H1 (cell line): Measurements from ENCODE around the gene TMEM54. TPM values are rescaled to one million over a fixed set of nuclear protein-coding genes. Genes with fewer than 3 reads are reported as not detected.
"Not testable (repeated sequence)": the region's sequence is repeated elsewhere in the genome, so short reads cannot be mapped to it uniquely, and the experiment has no call there.

Experiments
- CTCF ChIA-PET: fragments of 300-600 bp; sonication (Branson Sonifier 250); formaldehyde crosslinking; loops from one replicate; lab custom pipeline; 2021; ENCODE audit not compliant: partially characterized antibody; lab: Charles Lee
- POLR2A ChIA-PET: fragments of 300-600 bp; sonication (Branson Sonifier 250); formaldehyde crosslinking; loops from one replicate; lab custom pipeline; 2021; ENCODE audit warnings: inconsistent platforms; ENCODE audit not compliant: partially characterized antibody; lab: Charles Lee
- DNase-seq, 2 experiments: peaks; one replicate each; pipeline versions ENCODE4 v3.0.0 to v3.0.0-alpha.2; 2010 to 2022; ENCODE audit warnings: low spot score in 2 of 2, low read depth in 1 of 2, mixed read lengths in 1 of 2
- FAIRE-seq: peaks from 2 replicates; lab custom pipeline; 2011; peaks lifted over from hg19 to GRCh38; lab: Jason Lieb, UNC
- H2AFZ ChIP-seq: 2 replicates; pipeline ENCODE4 v1.8.1; 2012; ENCODE audit warnings: low read length, inconsistent platforms
- H2AK5ac ChIP-seq: 2 replicates; pipeline ENCODE4 v1.6.1; 2013; ENCODE audit warnings: low read depth, low read length
- H2BK120ac ChIP-seq: replicated peaks from 2 replicates; pipeline ENCODE3; 2013; ENCODE audit warnings: low read depth, low read length, inconsistent platforms
- H2BK12ac ChIP-seq: 2 replicates; pipeline ENCODE4 v1.6.1; 2013; ENCODE audit warnings: low read depth, low read length
- H2BK15ac ChIP-seq: 2 replicates; pipeline ENCODE4 v1.6.1; 2013; ENCODE audit warnings: low read length
- H2BK20ac ChIP-seq: 2 replicates; pipeline ENCODE4 v1.6.1; 2013; ENCODE audit warnings: low read length
- H2BK5ac ChIP-seq: 2 replicates; pipeline ENCODE4 v1.6.1; 2013; ENCODE audit warnings: low read depth, low read length
- H3K14ac ChIP-seq: 2 replicates; pipeline ENCODE4 v1.6.1; 2013; ENCODE audit warnings: inconsistent platforms; ENCODE audit not compliant: insufficient read length
- H3K18ac ChIP-seq: 2 replicates; pipeline ENCODE4 v1.6.1; 2013; ENCODE audit warnings: low read length; ENCODE audit errors: extremely low read depth
- H3K23ac ChIP-seq: 2 replicates; pipeline ENCODE4 v1.6.1; 2013; ENCODE audit warnings: inconsistent platforms; ENCODE audit not compliant: insufficient read length
- H3K23me2 ChIP-seq: 2 replicates; pipeline ENCODE4 v1.6.1; 2013; ENCODE audit warnings: low read depth, low read length
- H3K27ac ChIP-seq: 2 replicates; pipeline ENCODE4 v1.6.1; 2011; ENCODE audit warnings: low read depth, low read length, inconsistent platforms
- H3K27me3 ChIP-seq, 4 experiments: replicated peaks in 1 of 4; 1 replicate in 1 of 4; 2 replicates in 3 of 4; pipeline versions ENCODE4 v1.6.1 to v1.8.1; 2011 to 2013; ENCODE audit warnings: low read length in 3 of 4, mild to moderate bottlenecking in 3 of 4, inconsistent platforms in 2 of 4, mixed read lengths in 2 of 4, moderate library complexity in 1 of 4; ENCODE audit not compliant: control insufficient read depth in 3 of 4, insufficient read depth in 3 of 4; ENCODE audit errors: extremely low read depth in 1 of 4
- H3K36me3 ChIP-seq, 4 experiments: 2 replicates each; pipeline versions ENCODE4 v1.6.1 to v1.8.1; 2011 to 2013; ENCODE audit warnings: mild to moderate bottlenecking in 4 of 4, low read length in 3 of 4, moderate library complexity in 2 of 4, control low read depth in 1 of 4, inconsistent platforms in 1 of 4; ENCODE audit not compliant: insufficient read depth in 4 of 4, control insufficient read depth in 2 of 4
- H3K4ac ChIP-seq: replicated peaks from 2 replicates; pipeline ENCODE3; 2013; ENCODE audit warnings: low read length, low read depth, mixed read lengths, inconsistent platforms; ENCODE audit not compliant: insufficient read length
- H3K4me1 ChIP-seq, 4 experiments: replicated peaks in 1 of 4; 1 replicate in 1 of 4; 2 replicates in 3 of 4; pipeline versions ENCODE4 v1.6.1 to v1.8.1; 2011 to 2013; ENCODE audit warnings: low read length in 3 of 4, inconsistent platforms in 2 of 4, mixed read lengths in 1 of 4; ENCODE audit not compliant: insufficient read depth in 4 of 4, control insufficient read depth in 3 of 4
- H3K4me2 ChIP-seq, 2 experiments: 2 replicates each; pipeline versions ENCODE4 v1.6.1 to v1.8.1; 2011 to 2013; ENCODE audit warnings: low read depth in 2 of 2, low read length in 2 of 2, control low read depth in 1 of 2, inconsistent platforms in 1 of 2, mild to moderate bottlenecking in 1 of 2; ENCODE audit not compliant: insufficient read depth in 1 of 2
- H3K4me3 ChIP-seq, 4 experiments: fragments of 200-600, 300-600 bp in 1 of 4; sonication (generic), shearing (Covaris generic), sonication (Bioruptor Twin) in 1 of 4; 2 replicates each; pipeline versions ENCODE4 v1.5.1 to v1.8.1; 2011 to 2016; ENCODE audit warnings: low read length in 4 of 4, low read depth in 3 of 4, control low read depth in 2 of 4, inconsistent platforms in 2 of 4, mild to moderate bottlenecking in 2 of 4, mixed read lengths in 1 of 4, moderate library complexity in 1 of 4; ENCODE audit not compliant: insufficient read depth in 2 of 4; ENCODE audit errors: extremely low read depth in 1 of 4
- H3K56ac ChIP-seq: replicated peaks from 2 replicates; pipeline ENCODE3; 2013; ENCODE audit warnings: low read depth, mild to moderate bottlenecking, mixed read lengths, low read length, inconsistent platforms; ENCODE audit not compliant: insufficient read length
- H3K79me1 ChIP-seq: 2 replicates; pipeline ENCODE4 v1.6.1; 2013; ENCODE audit warnings: low read depth, low read length, control low read depth
- H3K79me2 ChIP-seq, 2 experiments: 2 replicates each; pipeline versions ENCODE4 v1.6.1 to v1.8.1; 2012 to 2013; ENCODE audit warnings: low read length in 2 of 2, mild to moderate bottlenecking in 2 of 2, inconsistent platforms in 1 of 2; ENCODE audit not compliant: insufficient read depth in 2 of 2, control insufficient read depth in 1 of 2
- H3K9ac ChIP-seq, 4 experiments: replicated peaks in 1 of 4; 1 replicate in 1 of 4; 2 replicates in 3 of 4; pipeline versions ENCODE4 v1.6.1 to v1.8.1; 2011 to 2013; ENCODE audit warnings: low read depth in 3 of 4, low read length in 3 of 4, control low read depth in 2 of 4, mild to moderate bottlenecking in 2 of 4, moderate library complexity in 2 of 4, inconsistent platforms in 1 of 4; ENCODE audit errors: extremely low read depth in 1 of 4
- H3K9me3 ChIP-seq, 2 experiments: 2 replicates each; pipeline versions ENCODE4 v1.6.1 to v1.8.1; 2012 to 2013; ENCODE audit warnings: mild to moderate bottlenecking in 2 of 2, moderate library complexity in 2 of 2, control low read depth in 1 of 2, inconsistent platforms in 1 of 2, low read depth in 1 of 2, low read length in 1 of 2, mixed read lengths in 1 of 2; ENCODE audit not compliant: insufficient read depth in 2 of 2
- H4K20me1 ChIP-seq, 2 experiments: replicated peaks in 1 of 2; 2 replicates each; pipeline versions ENCODE3 to v1.8.1; 2011 to 2013; ENCODE audit warnings: inconsistent platforms in 2 of 2, low read length in 2 of 2, mild to moderate bottlenecking in 1 of 2; ENCODE audit not compliant: insufficient read depth in 2 of 2, control insufficient read depth in 1 of 2
- H4K5ac ChIP-seq: 2 replicates; pipeline ENCODE4 v1.6.1; 2013; ENCODE audit warnings: low read length, low read depth, mixed read lengths, inconsistent platforms; ENCODE audit not compliant: insufficient read length
- H4K8ac ChIP-seq: 2 replicates; pipeline ENCODE4 v1.8.0; 2013; ENCODE audit warnings: mild to moderate bottlenecking, moderate library complexity, low read length, inconsistent platforms; ENCODE audit not compliant: insufficient read depth; ENCODE audit errors: extremely low read depth
- H4K91ac ChIP-seq: replicated peaks from 2 replicates; pipeline ENCODE3; 2013; ENCODE audit warnings: low read length, mixed read lengths, inconsistent platforms; ENCODE audit not compliant: insufficient read length
- BRCA1 ChIP-seq: IDR thresholded peaks from 2 replicates; pipeline ENCODE4 v1.6.1; 2012; ENCODE audit warnings: low read depth, low read length, improper control_type of control experiment
- CHD2 ChIP-seq: IDR thresholded peaks from 2 replicates; pipeline ENCODE4 v1.6.1; 2012; ENCODE audit warnings: low read length, improper control_type of control experiment
- EGR1 ChIP-seq: IDR thresholded peaks from 2 replicates; pipeline ENCODE4 v1.6.1; 2011; ENCODE audit warnings: low read depth, low read length, borderline replicate concordance
- SP1 ChIP-seq: IDR thresholded peaks from 2 replicates; pipeline ENCODE4 v1.6.1; 2011; ENCODE audit warnings: low read depth, low read length
- YY1 ChIP-seq: IDR thresholded peaks from 2 replicates; pipeline ENCODE4 v1.6.1; 2011; ENCODE audit warnings: low read depth, mild to moderate bottlenecking, low read length
- WGBS, 2 experiments: shearing (Covaris generic) in 1 of 2; methylation state at CpG; one replicate each; pipeline versions ENCODE4 v1.1.6 to v1.1.7; 2013 to 2015; ENCODE audit warnings: low lambda C conversion rate in 2 of 2, mixed read lengths in 2 of 2, inconsistent platforms in 1 of 2, low coverage in 1 of 2, missing lambda C conversion rate in 1 of 2; ENCODE audit not compliant: insufficient replicate concordance in 2 of 2, insufficient coverage in 1 of 2, insufficient read length in 1 of 2; ENCODE audit errors: extremely low coverage in 1 of 2, missing lambda C conversion rate in 1 of 2; 5-methylcytosine and 5-hydroxymethylcytosine counted together
- polyA plus RNA-seq, 7 experiments: library from polyadenylated mRNA; depleted of rRNA in 3 of 7; stranded (reverse) in 5 of 7; unstranded in 2 of 7; fragments of >200 nt in 5 of 7; fragments of 200-250 nt in 2 of 7; gene quantifications; 1 replicate in 5 of 7; 2 replicates in 1 of 7; 4 replicates in 1 of 7; pipeline versions ENCODE4 v1.2.1 to v1.2.3, GENCODE V29; 2011 to 2013; ENCODE audit warnings: missing spikeins in 2 of 7, mixed read lengths in 2 of 7
- total RNA-seq: library from RNA; stranded (reverse); fragmentation: NEBNext Ultra II Directional; extraction: Animal tissue kit (Norgen Biotek cat#: 25700); gene quantifications from 2 replicates; pipeline ENCODE4 v1.2.1, GENCODE V29; 2021

TMEM54 gene
- total and polyA plus RNA-seq, 2 of the 8 experiments (the other 6 are each of a cell fraction or from before 2014, with no cell fraction given): 9.5 to 58.7 TPM

- TF ChIP-seq BRCA1: no peak
- TF ChIP-seq CHD2: no peak
- TF ChIP-seq SP1: no peak
- TF ChIP-seq EGR1: no peak
- TF ChIP-seq YY1: no peak
These were observed 5.5 kb upstream of the TMEM54 start (continued) for GRCh38 chr1:32906654-32907053.

GRCh38 chr1:32905588-32905987 lies 4.4 kb upstream of the TMEM54 start:
- H3K4ac ChIP-seq, H4K8ac ChIP-seq, H3K23me2 ChIP-seq, DNase-seq, H4K20me1 ChIP-seq, H3K4me2 ChIP-seq, H3K27ac ChIP-seq, H3K79me1 ChIP-seq, FAIRE-seq, H3K9me3 ChIP-seq, H2BK20ac ChIP-seq, H2BK12ac ChIP-seq, H3K4me1 ChIP-seq, H3K56ac ChIP-seq, H3K9ac ChIP-seq, H2AFZ ChIP-seq, H3K79me2 ChIP-seq, H4K91ac ChIP-seq, H2BK120ac ChIP-seq, H3K23ac ChIP-seq, H2BK15ac ChIP-seq, H2AK5ac ChIP-seq, POLR2A ChIA-PET, H4K5ac ChIP-seq, H2BK5ac ChIP-seq, H3K18ac ChIP-seq, H3K4me3 ChIP-seq, H3K14ac ChIP-seq, H3K36me3 ChIP-seq: not testable (repeated sequence)
- CTCF ChIA-PET: interaction anchor here (1.4 to 2.3 kb wide), 4 partner anchors 8 to 29 kb away, joined by 3 to 6 read pairs (median 4); no protein-coding TSS in a partner anchor
- WGBS, 2 experiments: 76% methylated on average over 10 of the region's 10 CpGs; no CpG with 5 or more reads in 1 of the 2 experiments
- peaks cover 9 to 20% (median 17%) of the 10 kb centered on the region in 4 experiments for H3K27me3 ChIP-seq
